OCI-LY7 (cell line): ENCODE results near the gene KLK6. TPM values are rescaled to one million over a fixed set of nuclear protein-coding genes. Genes with fewer than 3 reads are reported as not detected.

Experiments used
- BruUV-seq: library from RNA; stranded (reverse); fragments of 400-500 nt; replicated peaks from 2 replicates; lab custom pipeline; 2021; lab: Mats Ljungman, UMichigan
- CTCF ChIA-PET: fragments of 300-600 bp; sonication (Branson Sonifier 250); formaldehyde crosslinking; loops from one replicate; lab custom pipeline; 2022; ENCODE audit warnings: antibody characterized with exemption; ENCODE audit not compliant: unreplicated experiment; lab: Charles Lee
- POLR2A ChIA-PET: fragments of 300-600 bp; sonication (Branson Sonifier 250); formaldehyde crosslinking; loops from one replicate; lab custom pipeline; 2022; ENCODE audit warnings: antibody characterized with exemption; lab: Charles Lee
- DNase-seq: peaks from one replicate; pipeline ENCODE4 v3.0.0-alpha.2; 2015; ENCODE audit warnings: low spot score
- H2AFZ ChIP-seq: fragments of 200-600 bp; sonication (generic), shearing (Covaris generic); 2 replicates; pipeline ENCODE4 v1.6.1; 2014; ENCODE audit warnings: mild to moderate bottlenecking, antibody characterized with exemption, low read length, moderate library complexity
- H3K27ac ChIP-seq: fragments of 200-600 bp; sonication (generic); 2 replicates; pipeline ENCODE4 v1.5.1; 2014; ENCODE audit warnings: mixed run types, low read depth, mild to moderate bottlenecking, moderate library complexity, low read length, inconsistent platforms; ENCODE audit not compliant: poor library complexity, severe bottlenecking
- H3K36me3 ChIP-seq: fragments of 200-600 bp; sonication (generic); 2 replicates; pipeline ENCODE4 v1.6.1; 2014; ENCODE audit warnings: mild to moderate bottlenecking, antibody characterized with exemption, low read length, moderate library complexity, mixed read lengths; ENCODE audit not compliant: insufficient read depth
- H3K4me1 ChIP-seq: fragments of 200-600 bp; sonication (generic); 2 replicates; pipeline ENCODE4 v1.5.1; 2014; ENCODE audit warnings: mild to moderate bottlenecking, low read length; ENCODE audit not compliant: insufficient read depth, poor library complexity, severe bottlenecking
- H3K4me2 ChIP-seq: fragments of 200-600 bp; sonication (generic); 2 replicates; pipeline ENCODE4 v1.6.1; 2014; ENCODE audit warnings: mild to moderate bottlenecking, low read length
- H3K4me3 ChIP-seq: fragments of 200-600 bp; sonication (generic); 2 replicates; pipeline ENCODE4 v1.5.1; 2014; ENCODE audit warnings: mild to moderate bottlenecking, low read depth, low read length; ENCODE audit not compliant: poor library complexity, severe bottlenecking
- H3K79me2 ChIP-seq: fragments of 200-600 bp; sonication (generic); 2 replicates; pipeline ENCODE4 v1.6.1; 2016; ENCODE audit warnings: low read depth, mild to moderate bottlenecking, low read length, moderate library complexity, mixed read lengths; ENCODE audit not compliant: insufficient read depth
- H3K9me2 ChIP-seq: fragments of 200-600 bp; sonication (generic); 2 replicates; pipeline ENCODE4 v1.6.1; 2016; ENCODE audit warnings: mild to moderate bottlenecking, low read length, mixed read lengths; ENCODE audit not compliant: insufficient read depth
- H3K9me3 ChIP-seq: fragments of 200-600 bp; sonication (generic); 2 replicates; pipeline ENCODE4 v1.6.1; 2014; ENCODE audit warnings: mild to moderate bottlenecking, mixed run types, low read length, mixed read lengths
- H4K20me1 ChIP-seq: fragments of 200-600 bp; sonication (generic); 2 replicates; pipeline ENCODE4 v1.6.1; 2014; ENCODE audit warnings: mild to moderate bottlenecking, antibody characterized with exemption, low read length, moderate library complexity, mixed read lengths; ENCODE audit not compliant: insufficient read depth
- EZH2phosphoT487 ChIP-seq: fragments of 200-600 bp; sonication (generic); IDR thresholded peaks from 2 replicates; pipeline ENCODE4 v1.6.1; 2018; ENCODE audit warnings: low read depth, borderline replicate concordance, mild to moderate bottlenecking, mixed run types, antibody characterized with exemption, low read length, moderate library complexity, mixed read lengths
- intact Hi-C: fragments of 100-400 bp; cut with micrococcal nuclease; formaldehyde crosslinking; loops from one replicate; pipeline ENCODE4 v1.10.0; 2022; ENCODE audit not compliant: unreplicated experiment
- total RNA-seq, 2 experiments: library from RNA; depleted of rRNA in 1 of 2; stranded (reverse); fragments of >200 nt in 1 of 2; shearing (Covaris generic) in 1 of 2; gene quantifications; 2 replicates each; pipeline ENCODE4 v1.2.3, GENCODE V29; 2014 to 2022
- TF ChIP-seq, protein P1 (sequence below): fragments of 200-600 bp; sonication (generic); conservative IDR thresholded peaks from 2 replicates; pipeline ENCODE4 v1.5.1; 2014; ENCODE audit warnings: mild to moderate bottlenecking, antibody characterized with exemption, low read length, moderate library complexity, mixed read lengths

KLK6 gene
- total RNA-seq, 2 experiments from 2014 or later = not detected

DNA sequence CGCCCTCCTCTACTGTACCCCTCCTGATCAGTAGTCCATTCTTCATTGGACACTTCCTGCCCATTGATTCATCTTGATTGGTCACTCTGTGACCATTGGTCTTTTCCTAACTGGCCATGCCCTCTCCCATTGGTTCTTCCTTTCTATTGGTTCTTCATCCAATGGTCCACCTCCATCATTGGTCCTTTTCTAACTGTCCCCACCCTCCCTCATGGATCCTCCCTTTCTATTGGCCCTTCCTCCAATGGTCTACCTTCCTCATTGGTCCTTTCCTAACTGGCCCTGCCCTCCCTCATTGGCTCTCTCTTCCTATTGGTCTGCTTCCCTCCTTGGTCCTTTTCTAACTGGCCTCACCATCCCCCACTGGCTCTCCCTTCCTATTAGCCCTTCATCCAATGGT is 7.1 kb downstream of the KLK6 start:
- POLR2A ChIA-PET = no interaction called here
- Histone ChIP-seq H3K9me2 (no peaks in the 10 kb centered on the region), H3K36me3 (no peaks in the 10 kb centered on the region), H3K9me3 (no peaks in the 10 kb centered on the region), H3K4me3 (no peak overlapping the region), H3K4me2 (no peak overlapping the region), H2AFZ (no peak overlapping the region), H4K20me1 (no peaks in the 10 kb centered on the region), H3K4me1 (no peaks in the 10 kb centered on the region), H3K27ac (no peak overlapping the region), H3K79me2 (no peaks in the 10 kb centered on the region)
- no TSS peak for BruUV-seq
- CTCF ChIA-PET = no interaction called here
- TF ChIP-seq EZH2phosphoT487 = no peak
- TF ChIP-seq, protein P1, sequence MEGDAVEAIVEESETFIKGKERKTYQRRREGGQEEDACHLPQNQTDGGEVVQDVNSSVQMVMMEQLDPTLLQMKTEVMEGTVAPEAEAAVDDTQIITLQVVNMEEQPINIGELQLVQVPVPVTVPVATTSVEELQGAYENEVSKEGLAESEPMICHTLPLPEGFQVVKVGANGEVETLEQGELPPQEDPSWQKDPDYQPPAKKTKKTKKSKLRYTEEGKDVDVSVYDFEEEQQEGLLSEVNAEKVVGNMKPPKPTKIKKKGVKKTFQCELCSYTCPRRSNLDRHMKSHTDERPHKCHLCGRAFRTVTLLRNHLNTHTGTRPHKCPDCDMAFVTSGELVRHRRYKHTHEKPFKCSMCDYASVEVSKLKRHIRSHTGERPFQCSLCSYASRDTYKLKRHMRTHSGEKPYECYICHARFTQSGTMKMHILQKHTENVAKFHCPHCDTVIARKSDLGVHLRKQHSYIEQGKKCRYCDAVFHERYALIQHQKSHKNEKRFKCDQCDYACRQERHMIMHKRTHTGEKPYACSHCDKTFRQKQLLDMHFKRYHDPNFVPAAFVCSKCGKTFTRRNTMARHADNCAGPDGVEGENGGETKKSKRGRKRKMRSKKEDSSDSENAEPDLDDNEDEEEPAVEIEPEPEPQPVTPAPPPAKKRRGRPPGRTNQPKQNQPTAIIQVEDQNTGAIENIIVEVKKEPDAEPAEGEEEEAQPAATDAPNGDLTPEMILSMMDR = no peak
- intact Hi-C loops = no loop called here
- no peak for DNase-seq

DNA sequence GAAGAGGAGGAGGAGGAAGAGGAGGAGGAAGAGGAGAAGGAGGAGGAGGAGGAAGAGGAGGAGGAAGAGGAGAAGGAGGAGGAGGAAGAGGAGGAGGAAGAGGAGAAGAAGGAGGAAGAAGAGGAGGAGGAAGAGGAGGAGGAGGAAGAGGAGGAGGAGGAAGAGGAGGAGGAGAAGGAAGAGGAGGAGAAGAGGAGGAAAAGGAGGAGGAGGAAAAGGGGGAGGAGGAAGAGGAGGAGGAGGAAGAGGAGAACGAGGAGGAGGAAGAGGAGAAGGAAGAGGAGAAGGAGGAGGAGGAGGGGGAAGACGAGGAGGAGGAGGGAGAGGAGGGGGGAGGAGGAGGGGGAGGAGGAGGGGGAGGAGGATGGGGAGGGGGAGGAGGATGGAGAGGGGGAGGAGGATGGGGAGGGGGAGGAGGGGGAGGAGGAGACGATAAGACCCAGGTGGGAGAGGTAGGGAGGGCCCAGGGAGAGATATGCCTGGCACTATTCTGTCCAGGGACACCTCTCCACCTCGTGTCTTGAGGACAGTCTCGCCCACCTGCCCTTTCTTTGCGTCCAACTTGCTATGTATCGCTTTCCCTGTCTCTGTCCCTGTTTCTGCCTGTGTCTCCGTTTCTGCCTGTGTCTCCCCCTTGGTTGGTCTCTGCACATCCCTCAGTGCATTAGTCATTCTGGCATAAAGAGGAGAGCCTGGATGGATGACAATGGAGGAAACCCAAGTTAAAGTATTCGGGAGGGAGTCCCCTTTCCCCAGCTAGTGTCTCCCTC is 9.5 kb downstream of the KLK6 start:
- ChIA-PET POLR2A (no interaction called here), CTCF (no interaction called here)
- no peaks in the 10 kb centered on the region for H3K36me3 ChIP-seq
- DNase-seq = no peak
- no TSS peak for BruUV-seq
- H2AFZ ChIP-seq = no peak overlapping the region
- intact Hi-C loops = no loop called here
- no peaks in the 10 kb centered on the region for H4K20me1 ChIP-seq
- H3K4me1 ChIP-seq = no peaks in the 10 kb centered on the region
- no peak for TF ChIP-seq EZH2phosphoT487
- TF ChIP-seq, protein P1 = no peak
- H3K9me2 ChIP-seq = no peaks in the 10 kb centered on the region
- H3K27ac ChIP-seq = no peak overlapping the region
- H3K9me3 ChIP-seq = no peaks in the 10 kb centered on the region
- H3K4me2 ChIP-seq = no peak overlapping the region
- no peak overlapping the region for H3K4me3 ChIP-seq
- no peaks in the 10 kb centered on the region for H3K79me2 ChIP-seq

DNA sequence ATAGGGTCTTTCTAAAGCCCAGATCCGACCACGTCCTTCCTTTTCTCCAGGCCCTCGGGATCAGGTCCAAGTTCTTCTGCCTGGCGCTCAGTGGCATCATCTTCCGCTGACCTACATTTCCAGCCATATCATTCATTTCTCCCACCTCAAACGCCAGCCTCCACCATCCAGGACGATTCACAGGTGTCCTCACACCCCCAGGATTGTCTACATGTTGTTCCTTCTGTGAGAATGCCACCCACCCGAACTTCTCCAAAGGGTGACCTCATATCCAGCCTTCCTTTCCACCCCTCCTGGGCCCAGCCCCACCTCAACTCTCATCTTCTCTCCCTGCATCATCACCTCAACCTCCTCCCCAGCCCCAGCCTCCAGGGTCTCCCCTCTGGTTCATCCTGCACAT is 11.8 kb downstream of the KLK6 start:
- intact Hi-C loops = no loop called here
- Histone ChIP-seq H3K27ac (no peak overlapping the region), H3K9me2 (no peaks in the 10 kb centered on the region), H2AFZ (no peak overlapping the region), H3K9me3 (no peaks in the 10 kb centered on the region), H3K36me3 (no peaks in the 10 kb centered on the region), H3K4me3 (no peak overlapping the region), H3K4me2 (no peak overlapping the region), H3K79me2 (no peaks in the 10 kb centered on the region), H4K20me1 (no peaks in the 10 kb centered on the region), H3K4me1 (no peaks in the 10 kb centered on the region)
- ChIA-PET POLR2A (no interaction called here), CTCF (no interaction called here)
- BruUV-seq = no TSS peak
- no peak for DNase-seq
- TF ChIP-seq, protein P1 = no peak
- TF ChIP-seq EZH2phosphoT487 = no peak
